Muscle of arm (tissue), 12 donors: Measurements from ENCODE around the gene PTPMT1. TPM values are rescaled to one million over a fixed set of nuclear protein-coding genes. Genes with fewer than 3 reads are reported as not detected.
A peak's percentile ranks its signal among the peaks of the same experiment; 100 is the strongest.

Experiments
- DNase-seq: peaks from one replicate; pipeline ENCODE4 v3.0.0-alpha.2; 2013
- polyA plus RNA-seq, 12 donors: library from polyadenylated mRNA; unstranded; fragments of 120-200 nt; gene quantifications; one replicate each; pipeline ENCODE4 v1.2.1, GENCODE V29; 2013; ENCODE audit not compliant: insufficient read length in 12 of 12

Gene PTPMT1
- polyA plus RNA-seq, 12 donors = 20.6 to 33.9 (median 25.0) TPM; not detected in 1

DNA sequence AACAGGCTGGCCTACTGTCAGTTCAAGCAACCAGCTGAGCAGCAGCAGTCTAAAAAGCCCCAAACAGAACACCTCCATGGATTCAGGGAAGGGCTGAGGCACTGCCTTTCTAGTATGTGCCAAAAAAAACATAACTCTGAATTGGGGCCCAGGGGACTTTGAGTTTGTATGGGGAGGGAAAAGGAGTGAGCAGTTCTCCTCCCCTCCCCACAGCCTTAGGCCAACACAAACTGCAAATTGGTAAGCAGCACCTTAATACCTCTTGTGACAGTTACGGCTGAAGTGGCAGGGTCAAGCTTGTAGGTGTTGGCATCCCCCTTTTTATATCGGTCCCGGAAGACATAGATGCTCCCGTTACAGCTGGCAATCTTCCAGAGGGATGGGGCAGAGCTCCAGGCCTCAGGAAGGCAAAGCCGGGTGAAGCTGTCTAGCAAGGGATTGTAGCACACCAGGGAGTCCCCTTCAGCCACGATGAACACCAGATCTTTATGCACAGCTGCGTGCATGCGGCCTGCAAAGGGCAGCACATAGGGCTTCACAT, 7.4 kb downstream of the PTPMT1 start:
- DNase-seq = no peak

DNA sequence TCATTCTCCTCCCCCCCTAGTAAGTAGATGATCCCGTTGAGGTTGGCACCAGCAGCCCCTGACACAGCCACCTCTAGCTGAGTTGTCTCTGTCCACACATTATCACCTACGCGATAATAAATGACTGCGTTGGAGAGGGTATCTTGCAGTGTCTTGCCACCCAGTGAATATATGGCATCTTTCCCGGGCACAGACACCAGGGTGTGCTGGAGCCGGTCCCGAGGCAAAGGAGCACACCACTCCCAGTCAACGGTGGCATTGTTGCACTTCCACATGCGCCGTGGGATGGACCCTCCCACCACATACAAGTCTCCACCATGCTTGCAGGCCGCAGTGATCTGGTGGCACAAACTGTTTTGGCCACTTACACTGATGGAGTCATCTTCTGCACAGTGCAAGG, 7.9 kb downstream of the PTPMT1 start:
- DNase-seq = no peak

DNA sequence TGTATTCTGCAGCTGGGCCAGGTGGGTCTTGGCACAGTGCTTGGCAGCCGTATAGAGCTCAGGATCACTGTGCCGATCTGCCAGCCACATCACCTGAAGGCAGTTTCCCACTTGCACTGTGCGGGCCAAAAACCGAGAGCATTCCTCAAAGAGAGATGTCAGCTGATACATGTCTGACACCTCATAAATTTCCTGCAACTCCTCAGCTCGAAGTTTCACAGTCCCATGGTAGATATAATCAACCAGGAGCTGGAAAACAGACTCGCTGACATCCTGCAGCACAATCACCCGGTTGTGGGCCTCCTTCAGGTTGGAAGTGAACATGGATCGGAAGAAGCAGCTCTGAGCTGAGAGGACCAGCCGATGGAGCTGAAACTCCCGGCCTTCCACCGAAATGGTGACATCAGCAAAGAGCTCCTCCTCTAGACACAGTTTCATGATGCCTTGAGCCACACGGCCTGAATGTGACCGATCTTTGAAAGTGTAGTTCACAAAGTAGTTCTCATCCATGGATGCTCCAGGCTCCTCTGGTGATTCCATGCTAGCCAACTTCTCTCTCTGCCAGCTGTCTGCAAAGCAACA, 12.2 kb downstream of the PTPMT1 start:
- DNase-seq = no peak

DNA sequence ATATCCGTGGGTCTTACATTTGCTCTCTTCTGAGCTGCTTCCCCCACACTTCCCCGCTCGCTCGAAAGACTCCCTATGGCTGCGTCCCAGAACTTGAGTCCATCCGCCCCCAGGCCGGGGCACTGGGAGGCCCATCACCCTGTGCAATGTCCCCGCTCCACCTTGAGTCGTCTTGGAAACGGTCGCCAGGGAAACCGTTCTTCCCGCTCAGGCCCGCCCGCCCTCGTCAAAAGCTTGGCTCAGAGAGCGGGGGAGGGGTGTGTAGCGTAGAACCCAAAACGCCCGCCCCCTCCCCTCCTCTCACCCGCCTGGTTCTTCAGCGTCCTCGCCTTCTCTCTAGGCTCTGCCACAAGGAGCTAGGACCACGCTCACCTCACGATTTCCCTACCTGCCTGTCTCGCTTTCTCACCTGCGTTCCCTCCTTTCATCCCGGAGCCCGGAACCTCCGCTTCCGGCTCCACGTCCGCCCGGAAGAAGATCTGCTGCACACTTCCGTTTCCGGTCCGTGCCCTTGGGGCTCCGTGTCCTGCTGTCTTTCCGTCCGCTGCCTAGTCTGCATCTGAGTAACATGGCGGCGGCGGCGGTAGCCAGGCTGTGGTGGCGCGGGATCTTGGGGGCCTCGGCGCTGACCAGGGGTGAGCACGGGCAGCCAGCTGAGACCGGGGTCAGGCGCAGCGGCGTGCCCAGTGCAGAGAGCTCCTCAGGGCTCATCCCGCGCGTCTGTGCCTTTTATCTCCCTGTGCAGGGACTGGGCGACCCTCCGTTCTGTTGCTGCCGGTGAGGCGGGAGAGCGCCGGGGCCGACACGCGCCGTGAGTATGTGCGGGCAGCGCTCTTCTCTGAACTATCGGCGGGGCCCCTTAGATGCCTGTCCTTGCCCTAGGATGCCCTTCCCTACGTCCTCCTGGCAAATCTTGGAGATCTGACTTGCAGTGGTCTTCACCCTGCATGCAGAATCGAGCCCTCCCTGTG, 13.4 kb downstream of the PTPMT1 start, which contains the start of the genes KBTBD4 and NDUFS3:
TSS of gene KBTBD4 (minus strand) at position 447 of the 971 bp plus-strand sequence. CDS start at position 428, 19 bp downstream.
TSS of gene NDUFS3 (plus strand) at position 551 of the 971 bp plus-strand sequence. CDS start at position 569, 18 bp downstream.
- peak; percentile 96 for DNase-seq

DNA sequence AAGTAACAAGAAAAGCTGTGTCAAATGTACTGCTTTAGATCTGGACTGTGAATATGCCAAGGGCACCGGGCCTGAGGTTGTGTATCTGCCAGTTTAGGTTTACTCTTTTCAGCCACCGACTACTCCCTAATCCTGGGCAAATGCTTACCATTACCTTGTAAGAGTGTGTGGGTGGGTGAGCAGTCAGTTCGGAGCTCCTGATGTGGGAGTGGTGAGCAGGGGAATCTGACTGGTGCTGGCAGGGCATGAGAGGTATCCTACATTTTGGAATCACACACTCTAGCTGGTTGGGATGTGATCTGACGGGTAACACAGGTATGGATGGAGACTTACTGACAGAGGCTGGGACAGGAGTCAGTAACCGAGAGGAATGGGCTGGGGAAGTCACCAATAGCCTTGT, 18.4 kb downstream of the PTPMT1 start:
- no peak for DNase-seq

DNA sequence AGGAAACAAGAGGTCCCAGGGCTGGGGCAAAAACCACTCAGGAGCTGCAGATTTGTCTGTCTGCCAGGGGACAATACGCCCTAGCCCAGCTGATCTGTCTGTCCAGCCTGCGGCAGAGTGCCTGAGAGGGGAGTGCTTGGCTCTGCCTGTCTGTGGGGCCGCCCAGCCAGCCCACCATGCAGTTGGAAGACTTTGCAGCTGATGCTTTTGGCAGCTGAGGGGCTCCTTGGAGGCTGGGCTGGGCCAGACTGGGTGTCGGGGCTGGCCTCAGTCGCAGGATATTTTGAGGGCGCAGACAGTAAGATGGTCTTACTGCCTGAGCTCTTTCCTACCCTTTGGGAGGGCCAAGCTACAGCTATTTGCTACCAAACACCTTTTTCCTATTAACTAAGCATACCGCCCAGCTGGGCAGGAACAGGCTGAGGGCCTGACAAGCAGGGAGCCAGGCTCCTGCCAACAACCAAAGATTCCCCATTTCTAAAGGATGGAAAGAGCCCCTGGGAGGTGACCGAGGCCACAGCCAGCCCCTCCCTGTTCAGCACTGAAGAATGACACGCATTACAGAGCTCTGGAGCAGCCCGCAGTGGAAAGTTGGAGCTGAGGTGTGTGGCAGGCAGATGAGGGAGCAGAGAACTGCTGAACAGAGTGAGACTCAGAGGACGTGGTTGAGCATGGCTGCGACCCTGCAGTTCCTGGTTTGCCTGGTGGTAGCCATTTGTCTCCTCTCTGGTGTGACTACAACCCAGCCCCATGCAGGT, 20.9 kb downstream of the PTPMT1 start, which contains the start of gene FAM180B:
TSS of gene FAM180B (plus strand) at position 581 of the 758 bp plus-strand sequence. CDS start at position 672, 91 bp downstream.
- peak; percentile 72 for DNase-seq

DNA sequence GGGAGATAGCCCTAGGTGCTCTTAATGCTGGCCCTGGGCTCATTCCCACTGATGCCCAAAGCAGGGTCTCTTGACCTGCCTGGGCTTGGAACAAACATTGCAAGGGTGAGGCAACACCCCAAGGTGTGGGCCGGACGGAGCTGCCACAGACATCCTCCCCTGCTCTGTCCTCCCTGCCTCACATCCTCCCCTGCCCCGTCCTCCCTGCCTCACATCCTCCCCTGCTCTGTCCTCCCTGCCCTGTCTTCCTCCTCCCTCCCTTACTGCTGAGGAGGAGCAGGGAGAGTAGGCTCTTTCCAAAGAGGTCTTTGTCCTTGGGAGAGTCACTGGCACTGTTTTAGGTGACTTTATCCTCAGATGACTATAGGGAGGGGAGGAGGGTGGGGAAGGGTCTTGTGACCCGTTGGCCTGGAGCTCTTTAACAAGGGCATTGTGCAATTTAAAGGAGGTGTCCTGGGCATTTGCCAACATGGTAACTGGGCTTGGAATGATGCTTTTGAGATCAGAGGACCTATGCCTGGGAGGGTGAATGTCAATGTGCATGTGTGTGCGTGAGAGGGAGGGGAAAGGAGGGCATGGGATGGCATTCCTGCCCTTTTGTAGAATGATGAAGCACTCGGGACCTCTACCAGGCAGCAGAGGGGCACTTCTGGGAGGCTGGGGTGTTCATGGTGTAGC, 21.8 kb downstream of the PTPMT1 start:
- no peak for DNase-seq

DNA sequence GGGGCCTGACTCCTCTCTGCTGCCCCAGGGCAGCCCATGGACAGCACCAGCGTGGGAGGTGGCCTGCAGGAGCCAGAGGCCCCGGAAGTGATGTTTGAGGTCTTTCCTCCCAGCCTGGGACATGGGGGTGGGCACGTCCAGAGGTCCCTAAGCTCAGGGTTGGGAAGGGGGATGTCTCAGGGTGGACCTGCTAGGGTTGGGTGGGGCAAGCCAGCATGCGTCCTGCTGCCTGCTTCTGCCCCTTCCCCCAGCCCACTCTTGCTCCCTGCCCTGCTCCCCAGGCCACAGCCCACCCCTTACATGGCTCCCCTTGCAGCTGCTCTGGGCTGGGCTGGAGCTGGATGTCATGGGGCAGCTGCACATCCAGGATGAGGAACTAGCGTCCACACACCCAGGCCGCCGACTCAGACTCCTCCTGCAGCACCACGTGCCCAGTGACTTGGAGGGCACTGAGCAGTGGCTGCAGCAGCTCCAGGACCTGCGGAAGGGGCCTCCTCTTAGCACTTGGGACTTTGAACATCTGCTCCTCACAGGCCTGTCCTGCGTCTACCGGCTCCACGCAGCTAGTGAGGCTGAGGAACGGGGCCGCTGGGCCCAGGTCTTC, 22.4 kb downstream of the PTPMT1 start:
- no peak for DNase-seq

DNA sequence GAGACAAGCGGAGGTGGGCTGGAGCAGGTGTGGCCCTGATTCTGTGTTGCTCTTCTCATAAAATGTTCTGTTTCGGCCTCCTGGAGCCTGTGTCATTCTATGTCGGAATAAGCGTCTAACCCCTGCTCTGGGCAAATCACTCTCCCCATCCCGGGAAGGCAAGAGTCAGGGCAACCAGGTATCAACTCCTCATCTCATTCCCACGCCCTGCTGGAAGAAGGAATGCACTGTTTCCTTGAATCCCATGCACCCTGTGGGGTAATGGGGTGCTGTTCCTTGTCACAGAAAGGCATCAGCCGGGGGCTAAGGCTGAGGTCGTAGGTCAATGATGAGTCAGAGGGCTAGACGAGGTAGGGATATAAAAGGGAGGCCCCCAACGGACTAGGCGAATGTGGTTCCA, 23.7 kb downstream of the PTPMT1 start:
- no peak for DNase-seq

DNA sequence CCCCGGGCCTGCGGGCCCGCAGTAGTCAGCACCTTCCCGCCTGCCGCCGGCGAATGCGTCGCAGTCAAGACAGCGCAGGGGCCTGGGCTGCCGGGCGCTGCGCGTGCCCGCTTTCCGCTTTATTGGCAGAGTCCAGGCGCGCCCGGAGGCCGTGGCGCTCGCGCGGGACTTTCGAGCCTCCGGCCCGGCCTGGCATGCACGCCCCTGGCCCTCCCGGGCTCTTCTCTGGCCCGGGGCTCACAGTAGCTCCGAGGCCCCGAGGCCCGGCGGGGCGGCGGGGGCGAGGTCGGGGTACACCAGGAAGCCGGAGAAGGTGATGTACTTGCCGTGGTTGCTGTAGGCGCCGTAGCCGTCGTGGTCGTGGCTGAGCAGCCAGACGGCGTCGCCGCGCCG, 24.2 kb downstream of the PTPMT1 start:
- no peak for DNase-seq

DNA sequence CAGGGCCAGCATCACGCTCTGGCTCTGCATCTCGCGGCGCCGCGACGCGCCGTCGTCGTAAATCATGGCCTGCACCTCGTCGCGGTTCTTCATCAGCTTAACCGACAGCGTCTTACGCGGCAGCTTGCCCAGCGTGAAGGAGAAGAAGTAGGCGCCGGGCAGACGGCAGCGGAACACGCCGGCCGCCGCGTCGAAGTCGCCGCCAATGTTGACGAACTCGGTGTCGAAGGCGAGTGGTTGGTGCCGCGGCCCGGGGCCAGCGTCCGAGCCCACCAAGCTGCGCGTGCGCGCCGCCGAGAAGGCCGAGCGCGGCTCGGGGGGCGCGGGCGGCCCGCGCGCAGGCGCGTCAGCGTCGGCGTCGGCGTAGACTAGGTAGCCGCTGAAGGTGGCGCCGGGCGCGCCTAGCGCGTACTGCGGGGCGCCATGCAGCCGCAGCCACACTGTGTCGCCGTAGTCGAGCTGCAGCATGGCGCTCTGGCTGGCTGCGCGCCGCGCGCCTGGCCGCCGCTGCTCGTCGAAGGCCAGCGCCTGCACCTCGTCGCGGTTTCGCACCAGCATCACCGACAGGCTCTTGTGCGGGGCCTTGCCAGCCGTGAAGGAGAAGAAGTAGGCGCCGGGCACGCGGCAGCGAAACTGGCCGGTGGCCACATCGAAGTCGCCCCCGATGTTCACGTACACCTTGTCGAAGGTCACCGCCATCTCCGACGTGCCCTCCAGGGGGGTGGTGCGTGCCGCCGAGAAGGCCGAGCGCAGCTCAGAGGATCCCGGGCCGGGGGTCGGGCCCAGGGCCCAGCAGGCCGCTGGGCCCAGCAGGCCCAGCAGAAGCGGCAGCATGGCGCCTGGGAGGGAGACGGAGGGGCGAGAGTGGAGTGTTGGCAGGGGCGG, 24.8 kb downstream of the PTPMT1 start:
- peak; percentile 67 for DNase-seq

DNA sequence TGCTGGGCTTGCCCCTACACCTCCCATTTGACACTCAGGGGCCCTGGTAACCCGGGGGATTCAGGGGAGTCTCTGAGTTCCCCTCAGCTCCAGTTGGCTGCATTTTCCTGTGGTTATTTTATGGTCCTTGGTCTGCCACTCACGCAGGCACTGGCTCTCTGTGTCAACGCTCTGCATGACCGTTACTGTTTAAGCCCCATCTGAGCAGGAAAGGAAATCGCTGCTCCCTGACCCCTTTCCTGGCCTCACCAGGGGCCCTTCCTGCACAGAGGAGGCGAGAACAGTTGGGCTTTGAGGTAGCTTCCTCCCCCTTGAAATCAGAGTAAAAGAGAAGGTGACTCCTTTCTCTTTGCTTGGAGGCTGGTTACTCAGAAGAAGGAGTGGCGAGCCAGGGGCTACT, 26.4 kb downstream of the PTPMT1 start:
- DNase-seq = no peak

DNA sequence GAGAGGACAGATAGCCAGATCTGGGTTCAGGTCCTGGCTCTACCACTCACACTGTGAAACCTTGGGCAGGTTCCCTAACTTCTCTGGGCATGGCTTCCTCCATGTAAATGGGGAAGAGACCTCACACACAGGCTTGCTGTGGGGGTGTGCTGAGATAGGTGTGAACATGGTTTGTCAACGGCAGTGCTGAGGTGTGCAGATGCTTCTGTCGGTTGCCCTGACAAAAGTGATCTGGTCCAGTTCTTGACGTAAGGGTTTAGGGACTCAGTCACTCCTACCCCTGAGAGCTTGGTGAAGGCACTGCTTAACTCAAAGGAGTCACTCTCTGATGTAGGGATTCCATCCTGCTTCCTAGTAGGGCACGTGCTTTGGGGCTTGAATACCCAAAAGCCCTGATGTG, 26.9 kb downstream of the PTPMT1 start:
- no peak for DNase-seq

DNA sequence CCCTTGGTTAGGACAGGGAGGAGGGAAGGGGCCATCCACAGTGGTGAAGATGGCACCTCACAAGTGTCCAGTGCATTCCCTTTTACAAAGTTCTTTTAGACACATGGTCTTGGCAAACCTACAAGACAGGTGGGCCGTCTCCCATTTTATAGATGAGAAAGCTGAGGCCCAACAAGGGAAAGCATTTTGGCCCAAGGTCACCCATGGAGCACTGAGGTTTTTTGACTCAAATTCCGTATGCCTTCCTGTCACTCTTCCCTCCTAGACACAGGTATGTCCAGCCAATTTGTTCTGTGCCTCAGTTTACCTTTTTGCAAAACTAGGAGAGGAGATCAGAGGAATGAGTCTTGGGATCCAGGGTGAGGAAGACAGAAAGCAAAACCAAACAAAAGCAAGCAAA, 27.6 kb downstream of the PTPMT1 start:
- no peak for DNase-seq

DNA sequence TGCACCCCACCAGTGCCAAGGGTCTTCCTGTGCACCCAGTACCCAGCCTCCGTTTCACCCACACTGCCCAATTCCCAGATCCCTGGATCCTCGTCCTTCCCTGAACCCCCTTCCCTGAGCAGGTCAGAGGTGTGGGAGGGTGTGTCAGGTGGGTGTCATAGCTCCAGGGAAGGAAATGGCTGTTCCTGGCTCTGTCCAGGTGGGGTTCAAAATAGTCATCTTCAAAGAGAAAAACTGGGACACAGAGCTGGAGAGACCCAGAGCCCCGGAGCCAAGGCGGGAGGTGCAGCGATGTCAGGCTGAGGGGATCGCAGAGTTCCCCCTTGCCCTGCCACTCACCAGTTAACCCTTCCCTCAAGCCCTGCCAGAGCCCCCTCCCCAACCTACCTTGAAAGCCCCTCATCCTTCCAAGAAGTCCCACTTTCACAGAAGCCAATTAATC, 28.1 kb downstream of the PTPMT1 start:
- DNase-seq = no peak

DNA sequence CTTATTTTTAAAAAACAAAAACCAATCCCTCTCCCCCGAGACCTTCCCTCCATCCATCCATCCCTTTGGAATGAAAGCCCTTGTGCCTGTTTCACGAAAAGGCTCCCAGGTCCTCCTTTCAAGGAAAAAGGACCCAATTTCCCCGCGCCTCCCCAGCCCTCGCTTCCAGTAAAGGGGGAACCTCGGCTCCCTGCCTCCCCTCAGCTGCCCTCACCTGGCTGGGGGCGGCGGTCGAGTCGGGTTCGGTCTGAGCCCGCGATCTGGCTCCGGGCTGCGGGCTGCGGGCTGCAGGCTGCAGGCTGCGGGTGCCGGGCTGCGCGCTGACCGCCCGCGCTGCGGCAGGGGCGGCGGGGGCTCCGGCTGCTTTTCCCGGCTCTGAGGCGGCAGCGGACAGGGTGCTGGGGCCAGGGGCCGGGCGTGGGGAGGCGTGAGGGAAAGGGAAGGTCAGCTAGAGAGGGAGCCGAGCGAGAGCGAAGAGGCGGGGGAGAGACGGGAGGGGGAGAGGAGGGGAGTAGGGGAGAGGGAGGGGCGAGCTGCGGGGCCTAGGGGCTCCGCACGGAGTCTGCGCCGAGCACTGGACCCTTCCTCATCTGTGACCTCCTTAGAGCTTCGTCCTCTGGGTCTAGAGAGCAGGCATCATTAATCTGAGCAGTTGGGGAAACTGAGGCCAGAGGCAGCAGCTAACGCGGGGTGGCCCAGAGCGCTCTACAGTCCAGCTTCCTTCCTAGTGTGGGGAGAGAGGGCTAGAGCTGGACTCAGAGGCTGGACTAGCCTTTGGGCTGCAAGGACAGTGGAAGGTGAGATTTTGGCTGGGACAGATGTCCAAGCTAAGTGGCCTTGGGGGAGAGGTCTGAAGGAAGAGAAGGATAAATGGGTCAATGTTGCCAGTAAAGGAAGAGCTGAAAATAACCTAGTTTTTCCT, 28.8 kb downstream of the PTPMT1 start, which contains the start of gene C1QTNF4:
TSS of gene C1QTNF4 (minus strand) at position 478 of the 922 bp plus-strand sequence. CDS start 3,601 bp downstream, outside the sequence.
- DNase-seq = no peak

DNA sequence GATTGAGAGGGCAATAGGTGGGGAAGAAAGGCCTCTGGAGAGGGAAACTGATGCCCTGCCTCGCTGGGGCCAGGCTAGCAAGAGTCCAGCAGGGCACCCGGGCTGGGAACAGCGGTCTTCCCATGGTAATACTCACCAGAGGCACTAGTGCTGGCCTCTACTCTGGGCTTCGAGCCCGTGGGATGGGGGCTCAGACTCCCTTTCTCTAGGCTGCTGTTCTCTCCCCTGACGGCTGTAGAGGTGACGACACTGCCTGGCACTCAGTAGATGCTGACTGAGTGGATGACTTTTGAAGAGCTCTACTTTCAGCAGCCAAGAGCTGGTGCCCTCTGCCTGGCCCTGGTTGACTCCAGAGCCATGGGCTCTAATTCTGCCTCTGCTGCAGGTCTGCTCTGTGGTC, 29.6 kb downstream of the PTPMT1 start:
- DNase-seq = no peak

DNA sequence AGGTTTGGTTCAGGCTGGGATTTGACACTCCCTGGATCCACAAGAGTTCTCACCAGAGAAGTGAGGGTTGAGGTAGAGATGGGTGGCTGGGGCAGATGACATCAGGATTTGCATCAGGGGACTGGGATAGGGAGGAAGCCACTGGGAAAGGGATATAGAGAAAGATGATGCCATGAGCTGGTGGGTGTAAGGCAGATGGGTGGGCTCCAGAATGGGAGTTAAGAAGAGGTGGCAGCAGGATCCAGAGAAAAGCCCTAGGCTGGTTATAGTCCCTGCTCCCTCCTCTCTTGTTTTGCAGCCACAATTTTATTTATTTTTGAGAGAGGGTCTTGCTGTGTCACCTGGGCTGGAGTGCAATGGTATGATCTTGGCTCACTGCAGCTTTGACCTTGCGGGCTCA, 30.6 kb downstream of the PTPMT1 start:
- no peak for DNase-seq
